Islet precursor cell (in vitro differentiated cells): ENCODE results near the gene NF2.

ENCODE experiments used
- DNase-seq: peaks from one replicate; pipeline ENCODE4 v3.0.0-alpha.2; 2018

NF2 gene

GRCh38 chr22:29633514-29634312, 30.3 kb downstream of the NF2 start:
- DNase-seq: no peak

GRCh38 chr22:29634847-29635246, 31.4 kb downstream of the NF2 start:
- no peak for DNase-seq

GRCh38 chr22:29635734-29636357, 32.4 kb downstream of the NF2 start:
- DNase-seq: no peak

GRCh38 chr22:29636751-29637150, 33.3 kb downstream of the NF2 start:
- DNase-seq: no peak

DNA sequence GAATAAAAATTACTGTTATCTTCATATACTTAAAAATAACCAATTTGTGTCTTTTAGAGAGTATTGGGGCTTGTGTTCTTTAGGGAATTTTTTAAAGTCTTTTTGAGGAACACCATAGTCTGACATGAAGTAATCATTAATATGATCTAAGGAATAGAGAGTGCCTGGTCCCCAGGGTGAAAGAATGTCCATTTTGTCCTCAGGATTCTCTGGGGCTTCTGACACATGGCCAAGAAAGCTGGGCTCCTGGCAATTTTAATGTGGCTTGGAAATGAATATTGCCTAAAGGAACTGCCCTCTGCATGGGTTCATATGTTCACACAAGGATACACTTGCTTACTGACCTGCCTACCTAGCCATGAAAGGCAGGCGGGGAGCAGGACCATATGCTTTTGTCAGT, 33.7 kb downstream of the NF2 start:
- no peak for DNase-seq

GRCh38 chr22:29638678-29639077, 35.2 kb downstream of the NF2 start:
- DNase-seq: no peak

GRCh38 chr22:29639096-29639495, 35.7 kb downstream of the NF2 start:
- DNase-seq: no peak

DNA sequence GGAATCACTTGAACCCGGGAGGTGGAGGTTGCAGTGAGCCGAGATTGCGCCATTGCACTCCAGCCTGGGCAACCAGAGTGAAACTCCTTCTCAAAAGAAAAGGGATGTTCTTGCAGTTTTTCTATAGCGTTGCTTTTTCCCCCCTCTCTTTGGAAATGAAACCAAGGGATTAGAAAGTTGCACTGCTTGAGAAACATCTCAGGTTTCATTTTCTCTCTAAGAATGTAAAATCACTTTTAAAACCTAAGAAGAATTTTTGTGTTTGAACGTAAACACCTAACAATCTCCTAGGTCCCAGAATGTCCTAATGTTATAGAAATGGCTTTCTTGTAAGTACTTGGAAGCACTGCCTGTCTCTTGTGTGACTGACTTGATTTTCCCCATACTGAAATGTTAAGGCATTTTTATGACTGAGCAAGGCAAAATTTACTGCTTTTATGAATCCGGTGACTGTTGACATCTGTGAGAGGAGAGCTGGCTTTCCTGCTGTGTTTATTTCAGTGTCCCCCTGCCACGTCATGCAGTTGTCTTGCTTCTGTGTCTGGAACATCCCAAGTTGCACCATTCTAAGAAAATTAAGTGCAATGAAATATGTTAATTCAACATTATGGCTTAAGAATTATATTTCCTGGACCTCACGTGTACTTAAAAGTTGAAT, 37.7 kb downstream of the NF2 start:
- no peak for DNase-seq

GRCh38 chr22:29641700-29642330, 38.4 kb downstream of the NF2 start:
- no peak for DNase-seq

DNA sequence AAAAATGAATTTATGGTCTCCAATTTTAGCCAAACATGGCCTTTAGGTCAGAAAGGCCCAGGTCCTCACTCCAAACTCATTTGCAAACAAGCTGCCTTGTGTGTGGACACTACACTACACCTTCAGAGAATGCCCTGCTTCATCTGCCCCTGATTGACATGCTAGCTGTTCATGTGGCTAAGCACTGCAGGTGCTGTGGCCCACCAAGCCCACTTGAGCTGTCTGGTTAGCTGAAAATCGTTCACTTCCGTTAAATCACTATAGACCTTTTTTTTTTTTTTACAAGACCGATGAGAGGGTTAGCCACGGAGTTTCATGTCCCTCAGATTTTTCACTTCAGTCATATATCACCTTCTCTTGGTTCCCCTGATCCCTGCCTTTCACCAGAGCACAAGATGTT, 39.3 kb downstream of the NF2 start:
- DNase-seq: no peak

DNA sequence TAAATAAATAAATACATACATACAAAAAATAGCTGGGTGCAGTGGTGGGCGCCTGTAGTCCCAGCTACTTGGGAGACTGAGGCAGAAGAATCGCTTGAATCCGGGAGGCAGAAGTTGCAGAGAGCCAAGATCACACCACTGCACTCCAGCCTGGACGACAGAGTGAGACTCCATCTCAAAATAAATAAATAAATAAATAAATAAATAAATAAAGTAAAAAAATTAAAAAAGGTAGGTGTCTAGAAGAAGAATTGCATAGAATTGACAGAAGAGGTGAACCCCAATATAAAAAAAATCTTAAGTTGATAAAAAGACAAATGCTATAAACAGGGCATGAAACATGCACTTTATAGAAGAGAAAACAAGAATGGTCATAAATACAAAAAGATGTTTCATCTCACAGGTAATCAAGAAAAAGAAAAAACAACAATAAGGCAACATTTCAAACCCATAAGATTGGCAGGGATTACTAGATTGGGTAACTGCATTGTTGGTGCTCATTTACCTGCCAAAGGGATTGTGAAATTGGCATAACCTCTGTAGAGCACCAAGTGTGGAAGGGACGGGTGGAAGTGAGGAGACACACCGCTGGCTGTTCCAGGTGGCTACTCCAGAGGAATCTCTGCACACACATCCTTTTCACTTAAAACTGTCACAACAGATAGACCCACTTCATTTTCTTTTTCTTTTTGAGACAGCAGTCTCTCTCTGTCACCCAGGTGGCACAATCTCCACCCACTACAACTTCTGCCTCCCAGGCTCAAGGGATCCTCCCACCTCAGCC, 44.7 kb downstream of the NF2 start:
- no peak for DNase-seq

DNA sequence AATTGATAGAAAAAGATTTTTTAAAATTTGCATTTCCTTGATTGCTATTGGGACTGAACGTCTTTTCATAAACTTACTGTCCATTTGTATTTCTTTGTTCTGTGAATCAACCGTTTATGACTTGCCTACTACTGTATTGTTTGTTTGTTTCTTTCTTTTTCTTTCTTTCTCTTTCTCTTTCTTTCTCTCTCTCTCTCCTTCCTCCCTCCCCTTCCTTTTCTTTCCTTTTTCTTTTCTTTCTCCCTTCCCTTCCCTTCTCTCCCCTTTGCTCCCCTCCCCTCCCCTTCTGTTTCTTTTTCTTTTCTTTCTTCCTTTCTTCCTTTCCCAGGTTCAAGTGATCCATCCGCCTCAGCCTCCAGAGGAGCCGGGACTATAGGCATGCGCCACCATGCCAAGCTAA, 46.9 kb downstream of the NF2 start:
- DNase-seq: no peak

- no peak for DNase-seq
Observed at GRCh38 chr22:29651652-29652051, 48.2 kb downstream of the NF2 start.

- DNase-seq: no peak
Observed at GRCh38 chr22:29654420-29654819, 51.0 kb downstream of the NF2 start.

DNA sequence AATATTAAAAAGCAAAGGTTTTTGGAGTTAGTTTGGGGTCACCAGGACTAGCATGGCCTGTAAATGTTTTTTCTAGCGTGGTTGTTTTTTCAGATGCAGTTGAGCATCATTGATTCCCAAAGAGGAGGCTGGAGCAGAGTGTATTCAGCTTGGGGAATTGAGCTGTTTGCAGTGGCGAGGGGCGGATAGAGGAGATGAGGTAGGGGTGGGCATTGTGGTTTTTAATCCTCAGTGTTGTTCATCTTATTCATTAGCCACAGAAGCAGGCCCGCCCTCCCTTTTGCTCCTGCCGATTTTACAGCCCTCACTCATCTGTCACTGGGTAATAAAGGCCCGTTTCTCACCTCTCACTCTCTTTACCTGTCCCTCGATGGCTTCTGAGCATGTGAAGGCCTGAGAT, 51.4 kb downstream of the NF2 start:
- DNase-seq: no peak

- DNase-seq: no peak
Observed at GRCh38 chr22:29658176-29658575, 54.7 kb downstream of the NF2 start.

GRCh38 chr22:29660021-29660420, 56.6 kb downstream of the NF2 start:
- no peak for DNase-seq

DNA sequence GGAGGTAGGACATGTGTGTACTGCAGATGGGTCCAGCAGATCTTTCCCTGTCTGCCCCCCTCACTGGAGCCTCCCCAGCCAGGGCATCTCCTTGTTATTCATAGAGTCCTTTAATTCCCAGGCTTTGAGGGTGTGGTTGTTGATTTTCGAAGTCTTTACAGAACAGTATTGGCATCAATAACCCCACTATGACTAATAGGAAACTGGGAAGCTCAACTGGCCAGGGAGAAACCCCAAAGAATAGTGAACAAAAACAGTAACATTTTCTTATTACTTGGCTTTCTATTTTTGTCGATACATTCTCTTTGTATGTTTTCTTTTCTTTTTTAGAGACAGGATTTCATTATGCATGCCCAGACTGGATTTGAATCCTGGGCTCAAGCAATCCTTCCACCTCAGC, 57.9 kb downstream of the NF2 start:
- DNase-seq: no peak

GRCh38 chr22:29663180-29663821, 59.9 kb downstream of the NF2 start:
- no peak for DNase-seq

GRCh38 chr22:29665486-29665885, 62.1 kb downstream of the NF2 start:
- no peak for DNase-seq

- no peak for DNase-seq
Observed at GRCh38 chr22:29668673-29669072, 65.2 kb downstream of the NF2 start.

DNA sequence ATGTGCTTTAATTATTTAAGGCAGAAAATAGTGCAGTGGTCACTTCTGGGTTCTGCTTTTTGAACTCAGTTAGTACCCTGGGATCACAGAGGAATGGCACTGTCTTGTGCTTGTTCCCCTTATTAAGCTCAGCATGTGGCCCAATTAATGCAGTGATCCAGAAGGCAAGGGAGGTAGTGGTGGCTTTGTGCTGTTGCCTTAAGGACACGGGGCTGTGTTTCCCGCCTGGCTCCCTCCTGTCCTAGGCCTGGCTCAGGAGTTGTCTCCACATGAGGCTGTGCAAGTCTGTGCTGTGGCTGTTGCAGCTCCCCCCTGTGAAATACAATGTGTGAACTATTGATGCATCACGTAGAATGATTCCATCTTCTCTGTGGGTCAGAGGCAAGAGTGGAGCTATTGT, 67.2 kb downstream of the NF2 start:
- no peak for DNase-seq
